ENCODE measurements around the gene STOML2.

STOML2 gene

GRCh38 chr9:35072461-35073278 lies 30.3 kb downstream of the STOML2 start, which contains the start of gene VCP:
Gene VCP (minus strand): TSS chr9:35072625. CDS start chr9:35072353, 272 bp downstream.
- DNase-seq (ENCODE audit: low read depth in 2 of 2), result peak; percentile 90 to 94

GRCh38 chr9:35071814-35072460 lies 31.0 kb downstream of the STOML2 start:
- DNase-seq (ENCODE audit: low read depth in 2 of 2), result peak; percentile 57 to 69

GRCh38 chr9:35070823-35071813 lies 31.8 kb downstream of the STOML2 start:
- DNase-seq (ENCODE audit: low read depth in 2 of 2), result no peak

GRCh38 chr9:35069020-35069419 lies 33.9 kb downstream of the STOML2 start:
- DNase-seq (ENCODE audit: low read depth in 2 of 2), result no peak

GRCh38 chr9:35067056-35067455 lies 35.9 kb downstream of the STOML2 start:
- DNase-seq (ENCODE audit: low read depth in 2 of 2), result no peak

- DNase-seq (ENCODE audit: low read depth in 2 of 2), result no peak
Observed at GRCh38 chr9:35060548-35061207, 42.3 kb downstream of the STOML2 start.

- DNase-seq (ENCODE audit: low read depth in 2 of 2), result no peak
Observed at GRCh38 chr9:35059438-35059837, 43.5 kb downstream of the STOML2 start.

GRCh38 chr9:35057271-35057620 lies 45.7 kb downstream of the STOML2 start:
- no peak for DNase-seq (ENCODE audit: low read depth in 2 of 2)

GRCh38 chr9:35056571-35057270 lies 46.2 kb downstream of the STOML2 start:
- DNase-seq (ENCODE audit: low read depth in 2 of 2), result no peak

- no peak for DNase-seq (ENCODE audit: low read depth in 2 of 2)
Observed at GRCh38 chr9:35054871-35055644, 47.9 kb downstream of the STOML2 start.

GRCh38 chr9:35054185-35054835 lies 48.6 kb downstream of the STOML2 start:
- no peak for DNase-seq (ENCODE audit: low read depth in 2 of 2)

GRCh38 chr9:35051069-35051967 lies 51.6 kb downstream of the STOML2 start:
- peak in 1 of 2 donors; percentile 40 for DNase-seq (ENCODE audit: low read depth in 2 of 2)
